ENCODE measurements around the gene ZNF583.

GRCh38 chr19:56400485-56400884, 3.6 kb upstream of the ZNF583 start:
- no peak for TF ChIP-seq HOXA7 (CRISPR knock-in tag; IDR thresholded peaks at IDR 0.05; ENCODE audit: borderline replicate concordance)
- TF ChIP-seq REST (tag by site-specific recombination; IDR thresholded peaks at IDR 0.05) = no peak
- no peak for TF ChIP-seq ZNF785 (tag by site-specific recombination; IDR thresholded peaks at IDR 0.05)
- TF ChIP-seq TCF7L2 (IDR thresholded peaks at IDR 0.05; ENCODE audit: borderline replicate concordance, low read depth, low read length) = no peak

Data from HEK293 (cell line).